ENCODE measurements around the gene DDIAS.
A peak's percentile ranks its signal among the peaks of the same experiment; 100 is the strongest.

Gene DDIAS

DNA sequence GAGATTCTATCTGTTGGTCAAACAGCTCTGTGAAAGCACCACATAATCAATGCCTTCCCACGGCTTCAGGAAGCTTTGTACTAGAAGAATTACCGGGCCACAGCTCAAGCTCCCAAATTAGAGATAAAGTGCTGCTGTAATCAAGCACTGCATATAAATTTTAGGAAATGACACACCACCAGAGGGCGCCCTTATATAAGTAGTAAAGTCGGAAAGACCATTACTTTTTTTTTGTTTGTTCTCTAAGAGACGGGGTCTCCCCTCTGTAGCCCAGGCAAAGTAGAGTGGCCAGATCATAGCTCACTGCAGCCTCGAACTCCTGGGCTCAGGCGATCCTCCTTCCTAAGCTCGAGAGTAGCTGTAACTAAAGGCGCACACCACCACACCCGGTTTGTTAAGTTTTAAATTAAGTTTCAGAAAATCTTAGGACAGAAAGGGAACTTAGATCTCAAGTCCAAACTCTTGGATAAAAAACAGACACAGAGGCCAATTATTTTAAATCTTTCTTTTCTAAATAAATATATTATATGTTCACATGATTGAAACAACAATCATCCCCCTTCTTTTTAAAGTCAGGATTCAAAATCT lies 33.9 kb upstream of the DDIAS start:
- peak overlapping the region; percentile 37 for H3K4me3 ChIP-seq (ENCODE audit: control insufficient read depth, low read depth, low read length)
- TF ChIP-seq, protein P1, sequence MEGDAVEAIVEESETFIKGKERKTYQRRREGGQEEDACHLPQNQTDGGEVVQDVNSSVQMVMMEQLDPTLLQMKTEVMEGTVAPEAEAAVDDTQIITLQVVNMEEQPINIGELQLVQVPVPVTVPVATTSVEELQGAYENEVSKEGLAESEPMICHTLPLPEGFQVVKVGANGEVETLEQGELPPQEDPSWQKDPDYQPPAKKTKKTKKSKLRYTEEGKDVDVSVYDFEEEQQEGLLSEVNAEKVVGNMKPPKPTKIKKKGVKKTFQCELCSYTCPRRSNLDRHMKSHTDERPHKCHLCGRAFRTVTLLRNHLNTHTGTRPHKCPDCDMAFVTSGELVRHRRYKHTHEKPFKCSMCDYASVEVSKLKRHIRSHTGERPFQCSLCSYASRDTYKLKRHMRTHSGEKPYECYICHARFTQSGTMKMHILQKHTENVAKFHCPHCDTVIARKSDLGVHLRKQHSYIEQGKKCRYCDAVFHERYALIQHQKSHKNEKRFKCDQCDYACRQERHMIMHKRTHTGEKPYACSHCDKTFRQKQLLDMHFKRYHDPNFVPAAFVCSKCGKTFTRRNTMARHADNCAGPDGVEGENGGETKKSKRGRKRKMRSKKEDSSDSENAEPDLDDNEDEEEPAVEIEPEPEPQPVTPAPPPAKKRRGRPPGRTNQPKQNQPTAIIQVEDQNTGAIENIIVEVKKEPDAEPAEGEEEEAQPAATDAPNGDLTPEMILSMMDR (conservative IDR thresholded peaks at IDR 0.05; ENCODE audit: control insufficient read depth, insufficient read depth, low read depth, low read length): peak; percentile 61
- peak; percentile 81 for DNase-seq (ENCODE audit: low read depth)

DNA sequence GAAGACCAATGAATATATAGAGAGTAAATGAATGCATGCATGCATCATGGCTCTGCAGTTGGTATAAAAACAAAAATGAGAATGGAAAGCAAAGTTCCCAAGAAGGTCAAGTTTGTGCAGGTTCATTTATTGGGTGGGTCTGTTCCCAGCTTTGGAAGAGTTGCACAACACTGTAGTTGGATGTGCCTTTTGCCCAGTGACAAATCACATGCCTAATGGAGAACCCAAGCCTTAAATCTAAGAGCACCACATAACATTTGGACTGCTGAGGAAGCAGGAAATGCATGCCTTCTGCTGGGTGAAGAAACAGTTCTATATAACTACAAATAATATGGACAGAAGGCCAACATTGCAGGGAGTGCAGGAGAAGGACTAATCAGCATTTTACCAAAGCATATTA lies 31.9 kb upstream of the DDIAS start:
- peak; percentile 58 for DNase-seq (ENCODE audit: low read depth)

DNA sequence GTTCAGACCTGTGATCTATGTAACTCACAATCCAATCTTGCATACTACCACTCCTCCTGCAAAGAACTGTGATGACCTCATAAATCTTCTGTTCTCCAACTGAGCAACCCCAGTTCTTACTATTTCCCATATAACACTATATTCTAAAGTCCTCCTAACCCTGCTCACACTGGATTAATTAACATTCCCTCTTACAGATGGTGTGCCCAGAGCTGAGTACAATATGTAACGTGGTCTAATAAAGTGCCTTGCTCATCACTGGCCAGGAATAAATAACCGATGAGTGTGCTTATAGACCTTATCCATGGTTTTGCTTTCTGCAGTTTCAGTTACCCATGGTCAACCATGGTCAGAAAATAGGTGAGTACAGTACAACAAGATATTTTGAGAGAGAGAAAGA lies 29.9 kb upstream of the DDIAS start:
- DNase-seq (ENCODE audit: low read depth): peak; percentile 74
- TF ChIP-seq, protein P1 (conservative IDR thresholded peaks at IDR 0.05; ENCODE audit: control insufficient read depth, insufficient read depth, low read depth, low read length): no peak
- H3K4me3 ChIP-seq (ENCODE audit: control insufficient read depth, low read depth, low read length): no peak overlapping the region

More for the DNA sequence above, 31.9 kb upstream of the DDIAS start:
- TF ChIP-seq, protein P1 (conservative IDR thresholded peaks at IDR 0.05; ENCODE audit: control insufficient read depth, insufficient read depth, low read depth, low read length): no peak
- H3K4me3 ChIP-seq (ENCODE audit: control insufficient read depth, low read depth, low read length): no peak overlapping the region

DNA sequence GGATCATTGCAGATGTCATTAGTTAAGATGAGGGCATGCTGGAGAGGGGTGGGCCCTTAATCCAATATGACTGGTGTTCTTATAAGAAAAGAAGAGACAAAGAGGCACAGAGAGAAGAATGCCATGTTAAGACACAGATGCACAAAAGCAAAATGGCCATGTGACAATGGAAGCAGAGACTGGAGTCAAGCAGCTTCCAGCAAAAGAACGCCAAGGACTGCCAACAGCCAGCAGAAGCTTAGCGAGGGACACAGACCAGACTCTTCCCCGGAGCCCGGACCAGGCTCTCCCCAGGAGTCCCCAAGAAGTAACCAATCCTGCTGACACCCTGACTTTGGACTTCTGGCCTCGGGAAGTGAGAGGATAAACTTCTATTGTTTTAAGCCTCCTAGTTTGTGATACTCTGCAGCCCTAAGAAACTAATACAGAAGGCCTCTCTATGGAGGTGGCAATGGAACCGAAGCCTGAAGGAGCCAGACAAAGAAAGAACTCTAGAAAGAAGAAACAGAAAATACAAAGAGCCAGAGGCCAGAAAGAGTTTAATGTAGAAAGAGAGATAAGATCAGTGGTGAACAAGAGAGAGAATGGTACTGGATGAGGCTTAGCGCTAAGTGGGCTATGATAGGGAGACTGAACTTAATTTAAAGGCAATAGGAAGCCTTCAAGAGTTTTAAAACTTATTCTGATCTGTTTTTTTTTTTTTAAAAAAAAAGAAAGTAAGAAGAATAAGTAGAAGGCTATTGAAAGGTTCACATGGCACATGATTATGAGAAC lies 29.0 kb upstream of the DDIAS start:
- no peak overlapping the region for H3K4me3 ChIP-seq (ENCODE audit: control insufficient read depth, low read depth, low read length)
- no peak for DNase-seq (ENCODE audit: low read depth)
- TF ChIP-seq, protein P1 (conservative IDR thresholded peaks at IDR 0.05; ENCODE audit: control insufficient read depth, insufficient read depth, low read depth, low read length): no peak

DNA sequence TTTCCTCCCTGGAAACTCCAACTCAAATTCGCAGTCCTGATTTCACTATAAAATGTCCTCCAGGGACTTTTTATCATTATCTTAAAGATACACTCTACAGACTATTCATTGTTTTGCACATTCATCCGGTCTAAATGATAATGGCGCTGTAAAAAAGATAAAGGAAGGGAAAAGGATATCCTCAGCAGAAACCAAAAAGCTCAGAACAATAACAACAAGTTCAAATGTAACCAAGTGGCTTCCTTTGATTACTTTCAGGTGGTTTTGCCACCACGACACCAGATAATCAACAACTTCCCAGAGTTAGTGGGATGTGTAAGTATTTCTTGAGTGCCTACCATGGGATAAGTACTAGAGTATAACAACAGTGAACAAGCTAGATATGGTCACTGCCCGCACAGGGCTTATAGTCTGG lies 27.6 kb upstream of the DDIAS start:
- TF ChIP-seq, protein P1 (conservative IDR thresholded peaks at IDR 0.05; ENCODE audit: control insufficient read depth, insufficient read depth, low read depth, low read length): no peak
- DNase-seq (ENCODE audit: low read depth): no peak
- H3K4me3 ChIP-seq (ENCODE audit: control insufficient read depth, low read depth, low read length): no peak overlapping the region

DNA sequence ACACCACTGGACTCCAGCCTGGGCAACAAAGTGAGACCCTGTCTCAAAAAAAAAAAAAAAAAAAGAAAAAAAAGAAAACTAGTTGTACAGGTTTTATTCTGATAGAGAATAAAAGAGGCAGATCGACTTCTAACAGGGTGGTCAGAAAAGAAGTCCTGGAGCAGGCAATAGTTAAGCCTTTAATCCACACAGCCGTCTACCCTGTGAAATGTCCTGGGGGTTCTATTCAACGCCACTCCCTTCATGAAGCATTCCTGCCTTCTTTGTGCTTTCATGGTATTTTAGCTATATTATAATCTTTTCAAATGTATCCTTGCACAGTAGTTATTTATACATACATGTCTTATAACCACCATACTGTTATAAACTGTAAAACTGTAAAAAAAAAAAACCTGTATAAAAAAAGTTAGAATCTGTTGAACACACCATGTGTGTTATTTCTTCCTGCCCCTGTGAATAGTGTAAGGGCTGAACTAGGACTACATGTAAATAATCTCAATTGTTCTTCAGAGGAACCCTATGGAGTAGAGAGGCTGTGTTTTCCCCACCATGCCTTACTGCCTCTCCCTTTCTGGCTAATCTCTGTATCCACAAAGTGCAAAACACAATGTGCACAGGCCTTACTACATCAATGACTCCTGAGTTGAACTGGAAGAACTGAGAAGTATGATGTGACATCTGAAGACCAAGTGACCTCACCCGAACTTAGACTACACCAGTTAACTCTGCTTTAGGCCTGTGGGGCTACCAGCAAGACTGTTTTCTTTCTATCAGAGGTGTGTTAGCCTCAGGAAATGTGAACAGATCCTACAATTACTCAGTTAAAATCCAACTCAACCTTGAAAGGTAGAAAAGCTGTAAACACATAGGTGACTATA lies 26.7 kb upstream of the DDIAS start:
- H3K4me3 ChIP-seq (ENCODE audit: control insufficient read depth, low read depth, low read length): no peak overlapping the region
- no peak for DNase-seq (ENCODE audit: low read depth)
- TF ChIP-seq, protein P1 (conservative IDR thresholded peaks at IDR 0.05; ENCODE audit: control insufficient read depth, insufficient read depth, low read depth, low read length): no peak

Data from fibroblast of mammary gland (primary cell).